ENCODE results near the gene HS6ST1. TPM values are rescaled to one million over a fixed set of nuclear protein-coding genes. Genes with fewer than 3 reads are reported as not detected.

HS6ST1 gene
- total RNA-seq, 1 experiment from 2014 or later: 22.0 TPM

- H3K27ac ChIP-seq (ENCODE audit: low read length): no peak overlapping the region
Observed at GRCh38 chr2:128313091-128313836, 5.4 kb downstream of the HS6ST1 start.

GRCh38 chr2:128312411-128312810, 6.3 kb downstream of the HS6ST1 start:
- Histone ChIP-seq H3K36me3 (ENCODE audit: control insufficient read depth, insufficient read depth, low read length) (no peaks in the 10 kb centered on the region; the same call in 1 of the 2 replicates), H3K27ac (ENCODE audit: low read length) (no peak overlapping the region), H3K4me3 (ENCODE audit: low read depth in 2 of 2, low read length in 2 of 2) (no peak overlapping the region), H3K4me1 (ENCODE audit: control insufficient read depth, insufficient read depth, low read length) (peaks cover 11% of the 10 kb centered on the region), H3K27me3 (ENCODE audit: control insufficient read depth, insufficient read depth, low read length) (no peaks in the 10 kb centered on the region), H3K9me3 (ENCODE audit: control insufficient read depth, insufficient read depth, low read depth, low read length) (no peaks in the 10 kb centered on the region)
- in situ Hi-C loops (cut with HindIII; ENCODE audit: low pct_unique_long_range_greater_than_20kb, low sequenced_read_pairs) (no loop called here), intact Hi-C loops (cut with micrococcal nuclease; ENCODE audit: unreplicated experiment) (no loop called here)
- ChIA-PET CTCF (no interaction called here), POLR2A (no interaction called here)
- no peak for DNase-seq (ENCODE audit: low read depth, low spot score)
- BruUV-seq (replicated peaks): no TSS peak
- no peak for ATAC-seq
- no peak for TF ChIP-seq SIN3A (IDR thresholded peaks at IDR 0.05; ENCODE audit: borderline replicate concordance, insufficient read depth, low read depth, low read length)
- no peak for TF ChIP-seq CTCF (IDR thresholded peaks at IDR 0.05)
- no peak for TF ChIP-seq TCF7L2 (IDR thresholded peaks at IDR 0.05; ENCODE audit: low read depth, low read length)
- no peak for TF ChIP-seq POLR2AphosphoS5 (IDR thresholded peaks at IDR 0.05; ENCODE audit: low read depth, low read length)
- no peak for TF ChIP-seq REST (IDR thresholded peaks at IDR 0.05; ENCODE audit: insufficient read depth in 1 of 2, low read depth in 2 of 2, low read length in 1 of 2)

More at GRCh38 chr2:128313091-128313836, 5.4 kb downstream of the HS6ST1 start:
- ChIA-PET POLR2A (no interaction called here), CTCF (no interaction called here)
- ATAC-seq: peak; percentile 54
- no peaks in the 10 kb centered on the region for H3K9me3 ChIP-seq (ENCODE audit: control insufficient read depth, insufficient read depth, low read depth, low read length)
- H3K36me3 ChIP-seq (ENCODE audit: control insufficient read depth, insufficient read depth, low read length): no peaks in the 10 kb centered on the region; the same call in 1 of the 2 replicates
- no peak overlapping the region for H3K4me3 ChIP-seq (ENCODE audit: low read depth in 2 of 2, low read length in 2 of 2)
- H3K4me1 ChIP-seq (ENCODE audit: control insufficient read depth, insufficient read depth, low read length): peaks cover 11% of the 10 kb centered on the region
- no peak for DNase-seq (ENCODE audit: low read depth, low spot score)
- intact Hi-C loops (cut with micrococcal nuclease; ENCODE audit: unreplicated experiment) (no loop called here), in situ Hi-C loops (cut with HindIII; ENCODE audit: low pct_unique_long_range_greater_than_20kb, low sequenced_read_pairs) (no loop called here)
- H3K27me3 ChIP-seq (ENCODE audit: control insufficient read depth, insufficient read depth, low read length): no peaks in the 10 kb centered on the region
- no TSS peak for BruUV-seq (replicated peaks)
- no peak for TF ChIP-seq REST (IDR thresholded peaks at IDR 0.05; ENCODE audit: insufficient read depth in 1 of 2, low read depth in 2 of 2, low read length in 1 of 2)
- TF ChIP-seq POLR2AphosphoS5 (IDR thresholded peaks at IDR 0.05; ENCODE audit: low read depth, low read length): no peak
- no peak for TF ChIP-seq CTCF (IDR thresholded peaks at IDR 0.05)
- TF ChIP-seq SIN3A (IDR thresholded peaks at IDR 0.05; ENCODE audit: borderline replicate concordance, insufficient read depth, low read depth, low read length): no peak
- TF ChIP-seq TCF7L2 (IDR thresholded peaks at IDR 0.05; ENCODE audit: low read depth, low read length): no peak

Measured in Panc1 (cell line).